ENCODE measurements around the gene IPO11. TPM values are rescaled to one million over a fixed set of nuclear protein-coding genes. Genes with fewer than 3 reads are reported as not detected.
"Not testable (repeated sequence)": the region's sequence is repeated elsewhere in the genome, so short reads cannot be mapped to it uniquely, and the experiment has no call there.

IPO11 gene
- total RNA-seq, 2 donors from 2014 or later: 17.5 to 39.8 TPM

GRCh38 chr5:62509806-62510205, 97.2 kb downstream of the IPO11 start:
- TF ChIP-seq CTCF (IDR thresholded peaks at IDR 0.05): no peak
- H3K4me3 ChIP-seq: no peak overlapping the region
- no peak overlapping the region for H3K9ac ChIP-seq (ENCODE audit: low read depth in 2 of 2, low read length in 2 of 2)
- intact Hi-C loops (cut with DNase I): no loop called here
- no peak overlapping the region for H3K27ac ChIP-seq
- H3K36me3 ChIP-seq: no peaks in the 10 kb centered on the region
- no peak for DNase-seq
- H3K9me3 ChIP-seq: no peaks in the 10 kb centered on the region
- H3K27me3 ChIP-seq: no peaks in the 10 kb centered on the region
- H3K4me1 ChIP-seq: no peaks in the 10 kb centered on the region

GRCh38 chr5:62513085-62513484, 100.5 kb downstream of the IPO11 start:
- H3K9ac ChIP-seq (ENCODE audit: low read depth in 2 of 2, low read length in 2 of 2); DNase-seq; H3K9me3 ChIP-seq; H3K27ac ChIP-seq; H3K4me3 ChIP-seq; H3K27me3 ChIP-seq; intact Hi-C loops (cut with DNase I); H3K4me1 ChIP-seq; H3K36me3 ChIP-seq: not testable (repeated sequence)

GRCh38 chr5:62514510-62515119, 102.1 kb downstream of the IPO11 start:
- Histone ChIP-seq H3K36me3 (no peaks in the 10 kb centered on the region), H3K27me3 (no peaks in the 10 kb centered on the region), H3K9ac (ENCODE audit: low read depth in 2 of 2, low read length in 2 of 2) (no peak overlapping the region), H3K4me3 (no peak overlapping the region), H3K9me3 (no peaks in the 10 kb centered on the region), H3K27ac (no peak overlapping the region), H3K4me1 (no peaks in the 10 kb centered on the region)
- DNase-seq: no peak
- intact Hi-C loops (cut with DNase I): no loop called here
- no peak for TF ChIP-seq CTCF (IDR thresholded peaks at IDR 0.05)

- H3K9me3 ChIP-seq; H3K4me3 ChIP-seq; H3K36me3 ChIP-seq; H3K9ac ChIP-seq (ENCODE audit: low read depth in 2 of 2, low read length in 2 of 2); DNase-seq; H3K4me1 ChIP-seq; H3K27ac ChIP-seq; H3K27me3 ChIP-seq; intact Hi-C loops (cut with DNase I): not testable (repeated sequence)
These were observed 108.2 kb downstream of the IPO11 start for GRCh38 chr5:62520812-62521211.

- Histone ChIP-seq H3K4me1 (no peaks in the 10 kb centered on the region), H3K27ac (no peak overlapping the region), H3K4me3 (no peak overlapping the region), H3K9ac (ENCODE audit: low read depth in 2 of 2, low read length in 2 of 2) (no peak overlapping the region), H3K9me3 (no peaks in the 10 kb centered on the region), H3K36me3 (no peaks in the 10 kb centered on the region), H3K27me3 (no peaks in the 10 kb centered on the region)
- intact Hi-C loops (cut with DNase I): no loop called here
- DNase-seq: no peak
- no peak for TF ChIP-seq CTCF (IDR thresholded peaks at IDR 0.05)
These were observed 108.8 kb downstream of the IPO11 start for GRCh38 chr5:62521319-62521718.

GRCh38 chr5:62522811-62523210, 110.2 kb downstream of the IPO11 start:
- H3K27me3 ChIP-seq: no peaks in the 10 kb centered on the region
- TF ChIP-seq CTCF (IDR thresholded peaks at IDR 0.05): no peak
- no peak overlapping the region for H3K4me3 ChIP-seq

More at GRCh38 chr5:62522811-62523210, 110.2 kb downstream of the IPO11 start:
- H3K9ac ChIP-seq (ENCODE audit: low read depth in 2 of 2, low read length in 2 of 2): no peak overlapping the region
- no peaks in the 10 kb centered on the region for H3K9me3 ChIP-seq
- no peaks in the 10 kb centered on the region for H3K4me1 ChIP-seq
- H3K36me3 ChIP-seq: no peaks in the 10 kb centered on the region
- intact Hi-C loops (cut with DNase I): no loop called here
- no peak for DNase-seq
- no peak overlapping the region for H3K27ac ChIP-seq
